Measurements from ENCODE around the gene KANSL1L. TPM values are rescaled to one million over a fixed set of nuclear protein-coding genes. Genes with fewer than 3 reads are reported as not detected.

KANSL1L gene
- total and polyA plus RNA-seq, 10 of the 15 experiments (the other 5 are each of a cell fraction or from before 2014, with no cell fraction given): 1.2 to 9.5 (median 3.7) TPM

DNA sequence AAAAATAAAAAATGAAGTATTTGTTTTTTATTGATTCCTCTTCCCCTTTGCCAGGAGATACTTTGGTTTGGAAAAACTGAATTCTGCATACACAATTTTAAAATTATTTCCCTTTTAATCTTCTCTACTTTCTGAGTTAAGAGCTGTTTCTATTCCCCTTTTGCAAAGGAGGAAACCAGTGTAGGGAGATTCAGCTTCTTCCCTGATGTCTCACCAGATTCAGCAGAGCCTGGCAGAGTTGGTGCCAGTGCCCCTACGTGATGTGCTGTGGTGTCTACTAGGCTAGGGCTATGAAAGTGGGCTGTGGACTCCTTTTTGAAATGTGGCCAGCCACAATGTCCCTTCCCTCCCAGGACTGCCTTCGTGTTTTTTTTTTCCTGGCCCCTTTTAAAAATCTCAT, 166.3 kb downstream of the KANSL1L start (continued):
- TF ChIP-seq, protein P1, sequence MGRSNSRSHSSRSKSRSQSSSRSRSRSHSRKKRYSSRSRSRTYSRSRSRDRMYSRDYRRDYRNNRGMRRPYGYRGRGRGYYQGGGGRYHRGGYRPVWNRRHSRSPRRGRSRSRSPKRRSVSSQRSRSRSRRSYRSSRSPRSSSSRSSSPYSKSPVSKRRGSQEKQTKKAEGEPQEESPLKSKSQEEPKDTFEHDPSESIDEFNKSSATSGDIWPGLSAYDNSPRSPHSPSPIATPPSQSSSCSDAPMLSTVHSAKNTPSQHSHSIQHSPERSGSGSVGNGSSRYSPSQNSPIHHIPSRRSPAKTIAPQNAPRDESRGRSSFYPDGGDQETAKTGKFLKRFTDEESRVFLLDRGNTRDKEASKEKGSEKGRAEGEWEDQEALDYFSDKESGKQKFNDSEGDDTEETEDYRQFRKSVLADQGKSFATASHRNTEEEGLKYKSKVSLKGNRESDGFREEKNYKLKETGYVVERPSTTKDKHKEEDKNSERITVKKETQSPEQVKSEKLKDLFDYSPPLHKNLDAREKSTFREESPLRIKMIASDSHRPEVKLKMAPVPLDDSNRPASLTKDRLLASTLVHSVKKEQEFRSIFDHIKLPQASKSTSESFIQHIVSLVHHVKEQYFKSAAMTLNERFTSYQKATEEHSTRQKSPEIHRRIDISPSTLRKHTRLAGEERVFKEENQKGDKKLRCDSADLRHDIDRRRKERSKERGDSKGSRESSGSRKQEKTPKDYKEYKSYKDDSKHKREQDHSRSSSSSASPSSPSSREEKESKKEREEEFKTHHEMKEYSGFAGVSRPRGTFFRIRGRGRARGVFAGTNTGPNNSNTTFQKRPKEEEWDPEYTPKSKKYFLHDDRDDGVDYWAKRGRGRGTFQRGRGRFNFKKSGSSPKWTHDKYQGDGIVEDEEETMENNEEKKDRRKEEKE (IDR thresholded peaks at IDR 0.05): no peak
- no peak for TF ChIP-seq CBFB (IDR thresholded peaks at IDR 0.05; ENCODE audit: low read depth)

DNA sequence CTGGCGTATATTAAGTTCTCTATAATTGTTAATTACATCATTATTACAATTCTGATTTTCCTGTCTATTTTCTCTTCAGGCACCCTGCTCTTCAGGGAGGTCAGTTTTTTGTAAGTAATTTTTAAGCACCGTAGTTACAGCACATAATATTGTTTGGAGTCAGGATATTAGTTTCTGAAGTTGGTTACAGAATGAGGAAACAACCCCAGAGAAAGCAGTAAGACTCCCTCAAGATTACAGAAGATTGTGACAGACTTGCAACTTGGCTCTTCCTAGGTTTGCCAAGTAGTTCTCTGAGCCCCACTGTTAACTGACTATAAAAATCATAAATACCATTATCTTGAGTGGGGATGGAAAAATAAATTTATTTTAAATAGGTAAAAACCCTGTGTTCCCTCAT, 167.8 kb downstream of the KANSL1L start:
- Histone ChIP-seq H3K36me3 (ENCODE audit: control insufficient read depth in 2 of 2, insufficient read depth in 2 of 2, low read length in 1 of 2) (peaks cover 0 to 15% of the 10 kb centered on the region in 2 experiments; a peak in 1 of 4 replicates), H3K4me1 (ENCODE audit: control insufficient read depth, insufficient read depth, low read length) (peaks cover 10% of the 10 kb centered on the region), H3K79me2 (ENCODE audit: control insufficient read depth, insufficient read depth, low read length) (peaks cover 60% of the 10 kb centered on the region), H3K9me3 (replicated peaks; ENCODE audit: control insufficient read depth, insufficient read depth, low read length) (no peaks in the 10 kb centered on the region), H3K4me3 (peak overlapping the region; percentile 92), H3K27me3 (replicated peaks in 1 of 2; ENCODE audit: control insufficient read depth in 2 of 2, insufficient read depth in 2 of 2, low read length in 1 of 2) (no peaks in the 10 kb centered on the region), H4K20me1 (ENCODE audit: control insufficient read depth, insufficient read depth) (no peaks in the 10 kb centered on the region; the same call in 1 of the 2 replicates), H3K27ac (ENCODE audit: control insufficient read depth, insufficient read depth) (peak overlapping the region; percentile 82), H3K4me2 (ENCODE audit: control insufficient read depth, insufficient read depth) (peak overlapping the region; percentile 71), H2AFZ (ENCODE audit: control insufficient read depth, low read depth, low read length) (no peak overlapping the region; the same call in 1 of the 2 replicates), H3K9ac (ENCODE audit: control insufficient read depth, insufficient read depth, low read length) (peak overlapping the region; percentile 92)
- BruUV-seq (replicated peaks): no TSS peak
- intact Hi-C loops (cut with micrococcal nuclease; ENCODE audit: unreplicated experiment) (loop anchor here (2.0 to 10.0 kb wide), 2 partner anchors 167 to 471 kb away; partner anchors contain the start of genes KANSL1L and LANCL1), in situ Hi-C loops (cut with MboI) (loop anchor here (10.0 kb wide), 1 partner anchor 161 kb away; no protein-coding TSS in a partner anchor)
- whole genome bisulfite sequencing (ENCODE audit: insufficient coverage, insufficient replicate concordance, low lambda C conversion rate, missing lambda C conversion rate): 0% methylated on average over 2 of the region's 2 CpGs
- FAIRE-seq (no peak), DNase-seq (ENCODE audit: low read depth, low spot score) (no peak), ATAC-seq (no peak)
- ChIA-PET POLR2A (interaction anchor here (0.8 kb wide), 1 partner anchor 24 kb away, joined by 3 read pairs; no protein-coding TSS in a partner anchor), RAD21 (ENCODE audit: unreplicated experiment) (no interaction called here), CTCF (interaction anchor here (1.1 to 1.7 kb wide), 2 partner anchors 26 to 179 kb away, joined by 3 to 4 read pairs; no protein-coding TSS in a partner anchor), SMC1A (ENCODE audit: uncharacterized antibody, unreplicated experiment) (interaction anchor here (0.7 to 3.0 kb wide), 4 partner anchors 11 to 196 kb away, joined by 3 to 11 read pairs (median 3); no protein-coding TSS in a partner anchor)
- TF ChIP-seq, protein P2, sequence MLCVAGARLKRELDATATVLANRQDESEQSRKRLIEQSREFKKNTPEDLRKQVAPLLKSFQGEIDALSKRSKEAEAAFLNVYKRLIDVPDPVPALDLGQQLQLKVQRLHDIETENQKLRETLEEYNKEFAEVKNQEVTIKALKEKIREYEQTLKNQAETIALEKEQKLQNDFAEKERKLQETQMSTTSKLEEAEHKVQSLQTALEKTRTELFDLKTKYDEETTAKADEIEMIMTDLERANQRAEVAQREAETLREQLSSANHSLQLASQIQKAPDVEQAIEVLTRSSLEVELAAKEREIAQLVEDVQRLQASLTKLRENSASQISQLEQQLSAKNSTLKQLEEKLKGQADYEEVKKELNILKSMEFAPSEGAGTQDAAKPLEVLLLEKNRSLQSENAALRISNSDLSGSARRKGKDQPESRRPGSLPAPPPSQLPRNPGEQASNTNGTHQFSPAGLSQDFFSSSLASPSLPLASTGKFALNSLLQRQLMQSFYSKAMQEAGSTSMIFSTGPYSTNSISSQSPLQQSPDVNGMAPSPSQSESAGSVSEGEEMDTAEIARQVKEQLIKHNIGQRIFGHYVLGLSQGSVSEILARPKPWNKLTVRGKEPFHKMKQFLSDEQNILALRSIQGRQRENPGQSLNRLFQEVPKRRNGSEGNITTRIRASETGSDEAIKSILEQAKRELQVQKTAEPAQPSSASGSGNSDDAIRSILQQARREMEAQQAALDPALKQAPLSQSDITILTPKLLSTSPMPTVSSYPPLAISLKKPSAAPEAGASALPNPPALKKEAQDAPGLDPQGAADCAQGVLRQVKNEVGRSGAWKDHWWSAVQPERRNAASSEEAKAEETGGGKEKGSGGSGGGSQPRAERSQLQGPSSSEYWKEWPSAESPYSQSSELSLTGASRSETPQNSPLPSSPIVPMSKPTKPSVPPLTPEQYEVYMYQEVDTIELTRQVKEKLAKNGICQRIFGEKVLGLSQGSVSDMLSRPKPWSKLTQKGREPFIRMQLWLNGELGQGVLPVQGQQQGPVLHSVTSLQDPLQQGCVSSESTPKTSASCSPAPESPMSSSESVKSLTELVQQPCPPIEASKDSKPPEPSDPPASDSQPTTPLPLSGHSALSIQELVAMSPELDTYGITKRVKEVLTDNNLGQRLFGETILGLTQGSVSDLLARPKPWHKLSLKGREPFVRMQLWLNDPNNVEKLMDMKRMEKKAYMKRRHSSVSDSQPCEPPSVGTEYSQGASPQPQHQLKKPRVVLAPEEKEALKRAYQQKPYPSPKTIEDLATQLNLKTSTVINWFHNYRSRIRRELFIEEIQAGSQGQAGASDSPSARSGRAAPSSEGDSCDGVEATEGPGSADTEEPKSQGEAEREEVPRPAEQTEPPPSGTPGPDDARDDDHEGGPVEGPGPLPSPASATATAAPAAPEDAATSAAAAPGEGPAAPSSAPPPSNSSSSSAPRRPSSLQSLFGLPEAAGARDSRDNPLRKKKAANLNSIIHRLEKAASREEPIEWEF (IDR thresholded peaks at IDR 0.05; ENCODE audit: insufficient replicate concordance, low read depth, low read length): no peak
- TF ChIP-seq ZSCAN29 (IDR thresholded peaks at IDR 0.05) (no peak), POU2F2 (IDR thresholded peaks at IDR 0.05; ENCODE audit: borderline replicate concordance, low read depth, low read length) (no peak), SMARCA5 (IDR thresholded peaks at IDR 0.05) (no peak), FOXK2 (IDR thresholded peaks at IDR 0.05) (no peak)
- TF ChIP-seq, protein P3, sequence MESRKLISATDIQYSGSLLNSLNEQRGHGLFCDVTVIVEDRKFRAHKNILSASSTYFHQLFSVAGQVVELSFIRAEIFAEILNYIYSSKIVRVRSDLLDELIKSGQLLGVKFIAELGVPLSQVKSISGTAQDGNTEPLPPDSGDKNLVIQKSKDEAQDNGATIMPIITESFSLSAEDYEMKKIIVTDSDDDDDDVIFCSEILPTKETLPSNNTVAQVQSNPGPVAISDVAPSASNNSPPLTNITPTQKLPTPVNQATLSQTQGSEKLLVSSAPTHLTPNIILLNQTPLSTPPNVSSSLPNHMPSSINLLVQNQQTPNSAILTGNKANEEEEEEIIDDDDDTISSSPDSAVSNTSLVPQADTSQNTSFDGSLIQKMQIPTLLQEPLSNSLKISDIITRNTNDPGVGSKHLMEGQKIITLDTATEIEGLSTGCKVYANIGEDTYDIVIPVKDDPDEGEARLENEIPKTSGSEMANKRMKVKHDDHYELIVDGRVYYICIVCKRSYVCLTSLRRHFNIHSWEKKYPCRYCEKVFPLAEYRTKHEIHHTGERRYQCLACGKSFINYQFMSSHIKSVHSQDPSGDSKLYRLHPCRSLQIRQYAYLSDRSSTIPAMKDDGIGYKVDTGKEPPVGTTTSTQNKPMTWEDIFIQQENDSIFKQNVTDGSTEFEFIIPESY (IDR thresholded peaks at IDR 0.05): no peak
